Measurements from ENCODE around the gene STIP1. TPM values are rescaled to one million over a fixed set of nuclear protein-coding genes. Genes with fewer than 3 reads are reported as not detected.

Gene STIP1
- total RNA-seq, 4 donors from 2014 or later, result 141 to 193 (median 168) TPM

GRCh38 chr11:64231546-64231945, 45.6 kb downstream of the STIP1 start:
- peaks cover 42 to 44% of the 10 kb centered on the region in 2 donors for H3K4me1 ChIP-seq
- H3K27me3 ChIP-seq, result no peaks in the 10 kb centered on the region
- H3K36me3 ChIP-seq, result no peaks in the 10 kb centered on the region
- no peaks in the 10 kb centered on the region for H3K9me3 ChIP-seq
- TF ChIP-seq CTCF (IDR thresholded peaks at IDR 0.05 in 4 of 5, conservative IDR thresholded peaks at IDR 0.05 in 1 of 5), result no peak
- no peak for TF ChIP-seq POLR2A (IDR thresholded peaks at IDR 0.05)
- in situ Hi-C loops (cut with MboI; ENCODE audit: low sequenced_read_pairs in 4 of 4) (no loop called here), intact Hi-C loops (cut with DNase I; ENCODE audit: low total_unique reads) (no loop called here)
- H3K27ac ChIP-seq, result peak overlapping the region in 3 of 4 donors; percentile 90 to 97 (median 93)
- H3K4me3 ChIP-seq, result no peak overlapping the region
- ATAC-seq, result no peak
- no peak for DNase-seq

GRCh38 chr11:64232182-64232966, 46.4 kb downstream of the STIP1 start:
- in situ Hi-C loops (cut with MboI; ENCODE audit: low sequenced_read_pairs in 4 of 4) (no loop called here), intact Hi-C loops (cut with DNase I; ENCODE audit: low total_unique reads) (no loop called here)
- Histone ChIP-seq H3K27ac (peak overlapping the region in 1 of 4 donors; percentile 90), H3K4me3 (no peak overlapping the region), H3K4me1 (peaks cover 34 to 36% of the 10 kb centered on the region in 2 donors), H3K36me3 (no peaks in the 10 kb centered on the region), H3K27me3 (no peaks in the 10 kb centered on the region), H3K9me3 (no peaks in the 10 kb centered on the region)
- DNase-seq (peak in 1 of 2 donors; percentile 27), ATAC-seq (no peak)
- TF ChIP-seq CTCF (IDR thresholded peaks at IDR 0.05 in 4 of 5, conservative IDR thresholded peaks at IDR 0.05 in 1 of 5), result no peak
- no peak for TF ChIP-seq POLR2A (IDR thresholded peaks at IDR 0.05)

- intact Hi-C loops (cut with DNase I; ENCODE audit: low total_unique reads) (no loop called here), in situ Hi-C loops (cut with MboI; ENCODE audit: low sequenced_read_pairs in 4 of 4) (no loop called here)
- Histone ChIP-seq H3K4me3 (no peak overlapping the region), H3K36me3 (no peaks in the 10 kb centered on the region), H3K4me1 (peaks cover 28 to 30% of the 10 kb centered on the region in 2 donors), H3K27ac (peak overlapping the region in 1 of 4 donors; percentile 85), H3K9me3 (no peaks in the 10 kb centered on the region), H3K27me3 (no peaks in the 10 kb centered on the region)
- no peak for ATAC-seq
- no peak for DNase-seq
- TF ChIP-seq CTCF (IDR thresholded peaks at IDR 0.05 in 4 of 5, conservative IDR thresholded peaks at IDR 0.05 in 1 of 5) (no peak), POLR2A (IDR thresholded peaks at IDR 0.05) (no peak)
Measured at GRCh38 chr11:64232967-64233315, 47.0 kb downstream of the STIP1 start.

- TF ChIP-seq CTCF (IDR thresholded peaks at IDR 0.05 in 4 of 5, conservative IDR thresholded peaks at IDR 0.05 in 1 of 5), result no peak
- TF ChIP-seq POLR2A (IDR thresholded peaks at IDR 0.05), result peak; percentile 29 to 40
- H3K4me3 ChIP-seq, result peak within 1 kb of the TSS; percentile 62 to 73 (median 68)
- no peaks in the 10 kb centered on the region for H3K9me3 ChIP-seq
- H3K27ac ChIP-seq, result peak within 1 kb of the TSS; percentile 87 to 90 (median 88)
- DNase-seq (peak; percentile 54 to 66), ATAC-seq (peak; percentile 46 to 58)
- H3K4me1 ChIP-seq, result peaks cover 26% of the 10 kb centered on the region in 2 donors
- peaks cover 0 to 5% of the 10 kb centered on the region in 2 donors for H3K36me3 ChIP-seq
- intact Hi-C loops (cut with DNase I; ENCODE audit: low total_unique reads), result no loop called here
- in situ Hi-C loops (cut with MboI; ENCODE audit: low sequenced_read_pairs in 4 of 4), result no loop called here
- no peaks in the 10 kb centered on the region for H3K27me3 ChIP-seq
Measured at GRCh38 chr11:64233913-64234586, 48.1 kb downstream of the STIP1 start, which contains the start of gene VEGFB. TSS of gene VEGFB (plus strand) at chr11:64234584. CDS start at chr11:64234834, 250 bp downstream.
